HepG2 (cell line): ENCODE measurements around the gene PKM. TPM values are rescaled to one million over a fixed set of nuclear protein-coding genes. Genes with fewer than 3 reads are reported as not detected.
A peak's percentile ranks its signal among the peaks of the same experiment; 100 is the strongest.

Source experiments
- ADNP ChIP-seq: sonication (generic); formaldehyde crosslinking; IDR thresholded peaks from 2 replicates; pipeline ENCODE4 v1.4.0; 2020; ENCODE audit warnings: missing genetic modification reagents
- ATF3 ChIP-seq: sonication (generic); formaldehyde crosslinking; IDR thresholded peaks from 2 replicates; pipeline ENCODE4 v1.4.0; 2020; ENCODE audit warnings: missing genetic modification reagents
- ATF7 ChIP-seq, 2 experiments: fragments of 450-650 bp in 1 of 2; sonication (generic) in 1 of 2; formaldehyde crosslinking in 1 of 2; IDR thresholded peaks; 2 replicates each; pipeline versions ENCODE4 v1.4.0 to v1.6.1; 2016 to 2020; ENCODE audit warnings: antibody characterized with exemption in 1 of 2, mild to moderate bottlenecking in 1 of 2, missing genetic modification reagents in 1 of 2
- BHLHE40 ChIP-seq: IDR thresholded peaks from 2 replicates; pipeline ENCODE4 v1.6.1; 2011; ENCODE audit warnings: low read length, improper control_type of control experiment
- CEBPZ ChIP-seq: IDR thresholded peaks from 2 replicates; pipeline ENCODE4 v1.6.1; 2012; ENCODE audit warnings: low read length, improper control_type of control experiment
- FOXC1 ChIP-seq: sonication (generic); formaldehyde crosslinking; IDR thresholded peaks from 2 replicates; pipeline ENCODE4 v1.8.0; 2022; ENCODE audit warnings: mild to moderate bottlenecking, missing genetic modification reagents, borderline replicate concordance
- GLMP ChIP-seq: sonication (generic); formaldehyde crosslinking; IDR thresholded peaks from 2 replicates; pipeline ENCODE4 v1.9.0; 2021; ENCODE audit warnings: missing genetic modification reagents, mild to moderate bottlenecking, borderline replicate concordance
- HOXA3 ChIP-seq: sonication (generic); formaldehyde crosslinking; IDR thresholded peaks from 2 replicates; pipeline ENCODE4 v1.5.0; 2020; ENCODE audit warnings: missing genetic modification reagents
- MED1 ChIP-seq: sonication (generic); formaldehyde crosslinking; IDR thresholded peaks from 2 replicates; pipeline ENCODE4 v1.4.0; 2020; ENCODE audit warnings: missing genetic modification reagents
- MIER2 ChIP-seq: IDR thresholded peaks from 2 replicates; pipeline ENCODE4 v1.6.1; 2016; ENCODE audit warnings: missing biosample characterization, missing genetic modification reagents
- NCOA2 ChIP-seq: sonication (generic); formaldehyde crosslinking; IDR thresholded peaks from 2 replicates; pipeline ENCODE4 v1.8.0; 2022; ENCODE audit warnings: inconsistent platforms
- NR2F6 ChIP-seq, 2 experiments: IDR thresholded peaks; 2 replicates each; pipeline ENCODE4 v1.6.1; 2016; ENCODE audit warnings: antibody characterized with exemption in 1 of 2, mild to moderate bottlenecking in 1 of 2
- PHF8 ChIP-seq: sonication (generic); formaldehyde crosslinking; IDR thresholded peaks from 2 replicates; pipeline ENCODE4 v1.5.0; 2020; ENCODE audit warnings: missing genetic modification reagents
- POGZ ChIP-seq: sonication (generic); formaldehyde crosslinking; IDR thresholded peaks from 2 replicates; pipeline ENCODE4 v1.4.0; 2020; ENCODE audit warnings: mild to moderate bottlenecking, missing genetic modification reagents
- POLR2G ChIP-seq: fragments of 200-400 bp; formaldehyde crosslinking; IDR thresholded peaks from 2 replicates; pipeline ENCODE4 v1.6.1; 2018; ENCODE audit warnings: mild to moderate bottlenecking, low read depth, low read length, moderate library complexity
- SMARCE1 ChIP-seq: fragments of 450-650 bp; IDR thresholded peaks from 2 replicates; pipeline ENCODE4 v1.6.1; 2017; ENCODE audit warnings: borderline replicate concordance
- SP5 ChIP-seq: IDR thresholded peaks from 2 replicates; pipeline ENCODE4 v1.6.1; 2016; ENCODE audit warnings: low read depth, borderline replicate concordance
- TBP ChIP-seq: sonication (generic); formaldehyde crosslinking; IDR thresholded peaks from 2 replicates; pipeline ENCODE4 v1.5.0; 2020; ENCODE audit warnings: missing genetic modification reagents
- ZNF121 ChIP-seq: sonication (generic); formaldehyde crosslinking; IDR thresholded peaks from 2 replicates; pipeline ENCODE4 v1.5.0; 2020; ENCODE audit warnings: mild to moderate bottlenecking, missing genetic modification reagents
- ZNF30 ChIP-seq: sonication (generic); formaldehyde crosslinking; IDR thresholded peaks from 2 replicates; pipeline ENCODE4 v1.5.0; 2020; ENCODE audit warnings: mild to moderate bottlenecking, missing genetic modification reagents
- ZNF567 ChIP-seq: sonication (generic); formaldehyde crosslinking; IDR thresholded peaks from 2 replicates; pipeline ENCODE4 v1.8.1; 2023; ENCODE audit warnings: mild to moderate bottlenecking, missing genetic modification reagents, borderline replicate concordance
- ZNF773 ChIP-seq: sonication (generic); formaldehyde crosslinking; IDR thresholded peaks from 2 replicates; pipeline ENCODE4 v1.4.0; 2020; ENCODE audit warnings: missing genetic modification reagents, borderline replicate concordance
- ZNF781 ChIP-seq: sonication (generic); formaldehyde crosslinking; IDR thresholded peaks from 2 replicates; pipeline ENCODE4 v1.5.1; 2020; ENCODE audit warnings: borderline replicate concordance, mild to moderate bottlenecking, missing genetic modification reagents; ENCODE audit errors: not compliant biosample characterization
- ZSCAN20 ChIP-seq: sonication (generic); formaldehyde crosslinking; IDR thresholded peaks from 2 replicates; pipeline ENCODE4 v1.4.0; 2020; ENCODE audit warnings: missing genetic modification reagents, mild to moderate bottlenecking, borderline replicate concordance
- polyA plus RNA-seq, 8 experiments: library from polyadenylated mRNA; depleted of rRNA in 3 of 8; stranded (reverse) in 7 of 8; unstranded in 1 of 8; fragments of >200 nt; fragmentation: Illumina TruSeq in 4 of 8; extraction: Trizol in 4 of 8; gene quantifications; 2 replicates each; pipeline versions ENCODE4 v1.2.1 to v1.2.3, GENCODE V29; 2011 to 2016; ENCODE audit warnings: low read depth in 4 of 8, missing spikeins in 1 of 8, mixed read lengths in 1 of 8; ENCODE audit not compliant: insufficient read depth in 1 of 8
- total RNA-seq, 5 experiments: library from RNA; depleted of rRNA; stranded (reverse); fragments of >200 nt; fragmentation: Illumina TruSeq; extraction: Trizol; gene quantifications; 2 replicates each; pipeline ENCODE4 v1.2.3, GENCODE V29; 2016; ENCODE audit warnings: low read depth in 1 of 5

The PKM gene
- total and polyA plus RNA-seq, 2 of the 13 experiments (the other 11 are each of a cell fraction or from before 2014, with no cell fraction given): 488 to 780 TPM

GRCh38 chr15:72231066-72231832 is at the start of gene PKM (continued):
- TF ChIP-seq POLR2G: peak; percentile 98
- no peak for TF ChIP-seq ZNF567 (CRISPR knock-in tag)
- peak; percentile 83 for TF ChIP-seq MED1
- TF ChIP-seq ZNF781 (CRISPR knock-in tag): peak; percentile 12
- no peak for TF ChIP-seq CEBPZ
- peak; percentile 30; the same call in 1 of the 2 replicates for TF ChIP-seq ZNF121 (CRISPR knock-in tag)
- no peak for TF ChIP-seq SMARCE1
- TF ChIP-seq ATF3 (CRISPR knock-in tag): no peak; the same call in 1 of the 2 replicates
- TF ChIP-seq SP5 (CRISPR knock-in tag): peak; percentile 86
- no peak; the same call in 1 of the 2 replicates for TF ChIP-seq NCOA2 (CRISPR knock-in tag)
- TF ChIP-seq BHLHE40: no peak; the same call in 1 of the 2 replicates
- TF ChIP-seq ADNP (CRISPR knock-in tag): no peak
- TF ChIP-seq PHF8 (CRISPR knock-in tag): peak; percentile 81
- peak; percentile 95 for TF ChIP-seq ZSCAN20 (CRISPR knock-in tag)
- peak; percentile 48; the same call in 1 of the 2 replicates for TF ChIP-seq FOXC1 (CRISPR knock-in tag)
- TF ChIP-seq NR2F6 (IDR thresholded peaks at IDR 0.05): no peak; the same call in 1 of the 2 replicates
- TF ChIP-seq NR2F6 (CRISPR knock-in tag; IDR thresholded peaks at IDR 0.05): peak; percentile 20; the same call in 1 of the 2 replicates
- TF ChIP-seq ATF7 (IDR thresholded peaks at IDR 0.05): no peak
- TF ChIP-seq ATF7 (CRISPR knock-in tag; IDR thresholded peaks at IDR 0.05): no peak
- peak; percentile 88 for TF ChIP-seq POGZ (CRISPR knock-in tag)
- peak; percentile 78; the same call in 1 of the 2 replicates for TF ChIP-seq ZNF773 (CRISPR knock-in tag)
- TF ChIP-seq TBP (CRISPR knock-in tag): 0 out of 2 replicates have a peak, but pooled peaks have one; percentile 59
- no peak for TF ChIP-seq ZNF30 (CRISPR knock-in tag)
- peak; percentile 80 for TF ChIP-seq HOXA3
- TF ChIP-seq MIER2 (CRISPR knock-in tag): no peak
- peak; percentile 49; the same call in 1 of the 2 replicates for TF ChIP-seq GLMP (CRISPR knock-in tag)
